Endothelial cell of coronary artery (primary cell): Measurements from ENCODE around the gene MBTPS2. TPM values are rescaled to one million over a fixed set of nuclear protein-coding genes. Genes with fewer than 3 reads are reported as not detected.

Source experiments
- total RNA-seq: library from RNA; depleted of rRNA; stranded (reverse); fragments of >200 nt; gene quantifications from 2 replicates; pipeline ENCODE4 v1.2.3, GENCODE V29; 2014

MBTPS2 gene
- 3.8 and 6.9 TPM in 2 replicates for total RNA-seq

DNA sequence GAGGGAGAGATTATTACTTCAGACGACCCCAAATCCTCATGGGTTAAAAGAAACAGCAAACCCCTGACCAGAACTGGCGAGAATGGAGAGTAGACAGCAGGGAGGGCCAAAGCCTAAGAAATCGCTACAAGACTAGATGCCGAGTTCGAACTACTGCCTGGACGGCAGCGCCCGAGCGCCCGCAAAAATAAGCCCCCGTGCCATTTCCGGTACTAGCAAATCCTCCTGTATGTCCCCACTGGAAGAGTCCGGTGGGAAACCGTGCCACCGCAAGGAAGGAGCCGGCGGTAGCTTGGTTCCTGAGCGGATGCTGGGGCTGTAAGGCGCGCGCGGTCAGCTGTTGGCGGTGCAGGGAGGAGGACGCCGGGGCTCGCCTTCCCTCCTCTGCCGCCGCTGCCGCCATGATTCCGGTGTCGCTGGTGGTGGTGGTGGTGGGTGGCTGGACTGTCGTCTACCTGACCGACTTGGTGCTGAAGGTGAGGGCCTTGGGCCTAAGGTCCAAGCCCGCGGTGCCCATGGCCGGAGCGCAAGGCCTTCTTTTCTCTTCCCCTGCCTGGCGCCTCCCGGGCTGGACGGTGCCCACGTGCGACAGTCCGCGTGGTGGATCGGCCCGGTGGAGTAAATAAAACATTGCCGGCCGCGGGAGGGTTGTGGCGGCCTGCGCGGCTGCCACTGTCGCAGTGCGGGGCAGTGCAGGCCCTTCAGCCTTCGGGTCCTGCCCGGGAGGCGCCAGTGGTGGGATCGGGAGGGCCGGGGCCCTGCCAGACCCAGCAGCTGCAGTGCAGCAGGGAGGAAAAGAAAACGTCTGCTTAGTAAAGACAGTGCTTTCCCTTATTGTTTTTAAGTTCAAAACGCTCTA is at the start of gene MBTPS2:
Gene MBTPS2, plus strand, starts transcription at position 284 of the 859 bp plus-strand sequence. Its CDS starts 118 bp downstream, at position 402.

DNA sequence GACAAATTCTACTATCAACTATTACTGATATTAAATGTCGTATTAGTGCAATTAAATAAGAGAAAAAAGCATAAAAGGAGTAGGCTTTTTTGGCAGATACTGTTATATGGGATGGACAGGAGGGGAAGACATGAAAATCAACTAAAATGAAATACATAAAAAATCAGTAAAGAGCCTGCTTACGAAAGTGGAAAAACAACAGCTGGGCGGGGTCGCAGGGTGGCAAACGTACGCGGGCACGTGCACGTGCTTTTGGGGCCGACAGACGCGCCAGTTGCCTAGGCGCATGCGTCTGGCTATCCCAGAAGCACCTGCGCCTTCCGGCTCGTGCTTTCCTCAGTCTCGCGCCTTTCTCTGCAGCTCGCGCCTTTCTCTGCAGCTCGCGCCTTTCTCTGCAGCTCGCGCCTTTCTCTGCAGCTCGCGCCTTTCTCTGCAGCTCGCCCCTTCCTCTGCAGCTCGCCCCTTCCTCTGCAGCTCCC is 16.6 kb downstream of the MBTPS2 start, which contains the start of gene YY2:
Gene YY2, plus strand, starts transcription at position 51 of the 479 bp plus-strand sequence. CDS start 498 bp downstream, outside the sequence.

Other genes with a start within 250 kb of the MBTPS2 start
- gene KLHL34, start 181.3 kb upstream of the MBTPS2 start, total RNA-seq, result not detected in 2 replicates
- not detected in 2 replicates for gene SMPX, start 81.5 kb upstream of the MBTPS2 start, total RNA-seq
- gene YY2, start 16.4 kb downstream of the MBTPS2 start, total RNA-seq, result 1.1 and 2.4 TPM in 2 replicates
- gene SMS, start 101.1 kb downstream of the MBTPS2 start, total RNA-seq, result 220 and 222 TPM in 2 replicates
- 0.85 and 1.2 TPM in 2 replicates for gene PHEX, start 192.7 kb downstream of the MBTPS2 start, total RNA-seq